ENCODE results near the gene ENPP7.
"Not testable (repeated sequence)": the region's sequence is repeated elsewhere in the genome, so short reads cannot be mapped to it uniquely, and the experiment has no call there.

The ENPP7 gene

DNA sequence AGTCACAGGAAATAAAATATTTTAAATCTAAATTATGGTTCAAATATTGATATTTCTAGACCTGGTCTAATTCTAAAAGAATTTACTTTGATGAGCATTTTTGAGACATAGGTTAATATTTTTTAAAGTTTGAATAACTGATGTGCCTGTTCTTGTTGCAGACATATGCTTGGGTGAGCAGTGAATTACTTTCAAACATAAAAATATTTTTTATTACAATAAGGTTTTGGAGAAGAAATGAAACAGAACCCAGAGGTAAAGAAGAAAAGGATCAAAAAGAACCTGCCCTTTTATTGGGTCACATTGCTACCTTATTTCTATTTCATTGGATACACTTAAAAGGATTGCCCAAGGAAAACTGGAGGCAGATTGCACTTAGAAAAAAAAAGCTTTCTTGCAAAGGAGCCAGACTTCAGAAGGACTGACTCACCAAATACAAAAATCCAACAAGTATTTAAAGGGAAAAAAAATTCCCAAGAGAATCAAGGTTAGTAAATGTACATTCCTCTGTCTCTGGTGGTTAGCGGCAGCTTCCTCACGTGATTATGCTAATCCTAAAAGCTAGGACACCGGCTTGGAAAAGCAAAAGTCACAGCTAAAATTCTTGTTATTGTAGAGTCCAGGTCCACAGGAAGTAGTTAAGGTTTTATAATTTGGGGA lies 18.5 kb downstream of the ENPP7 start:
- DNase-seq (ENCODE audit: low spot score) = peak; percentile 62

DNA sequence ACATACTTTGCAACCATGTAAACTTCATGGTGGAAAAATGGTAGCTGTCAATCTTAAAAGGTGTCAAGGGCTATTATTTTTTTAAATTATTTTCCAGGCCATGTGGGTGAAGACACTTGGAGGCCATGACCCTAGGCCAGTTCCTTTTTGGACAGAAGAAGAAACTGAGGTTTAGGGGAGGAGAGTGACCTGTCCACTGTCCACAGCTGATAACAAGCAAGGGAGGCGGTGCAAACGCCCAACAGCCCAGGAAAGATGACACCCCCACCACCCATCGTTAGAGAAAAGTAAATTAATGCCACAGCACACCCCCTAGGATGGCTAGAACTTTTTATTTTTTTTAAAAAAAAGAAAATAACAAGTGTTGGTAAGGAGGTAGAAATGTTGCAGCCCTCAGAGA lies 19.2 kb downstream of the ENPP7 start:
- no peak for DNase-seq (ENCODE audit: low spot score)

DNA sequence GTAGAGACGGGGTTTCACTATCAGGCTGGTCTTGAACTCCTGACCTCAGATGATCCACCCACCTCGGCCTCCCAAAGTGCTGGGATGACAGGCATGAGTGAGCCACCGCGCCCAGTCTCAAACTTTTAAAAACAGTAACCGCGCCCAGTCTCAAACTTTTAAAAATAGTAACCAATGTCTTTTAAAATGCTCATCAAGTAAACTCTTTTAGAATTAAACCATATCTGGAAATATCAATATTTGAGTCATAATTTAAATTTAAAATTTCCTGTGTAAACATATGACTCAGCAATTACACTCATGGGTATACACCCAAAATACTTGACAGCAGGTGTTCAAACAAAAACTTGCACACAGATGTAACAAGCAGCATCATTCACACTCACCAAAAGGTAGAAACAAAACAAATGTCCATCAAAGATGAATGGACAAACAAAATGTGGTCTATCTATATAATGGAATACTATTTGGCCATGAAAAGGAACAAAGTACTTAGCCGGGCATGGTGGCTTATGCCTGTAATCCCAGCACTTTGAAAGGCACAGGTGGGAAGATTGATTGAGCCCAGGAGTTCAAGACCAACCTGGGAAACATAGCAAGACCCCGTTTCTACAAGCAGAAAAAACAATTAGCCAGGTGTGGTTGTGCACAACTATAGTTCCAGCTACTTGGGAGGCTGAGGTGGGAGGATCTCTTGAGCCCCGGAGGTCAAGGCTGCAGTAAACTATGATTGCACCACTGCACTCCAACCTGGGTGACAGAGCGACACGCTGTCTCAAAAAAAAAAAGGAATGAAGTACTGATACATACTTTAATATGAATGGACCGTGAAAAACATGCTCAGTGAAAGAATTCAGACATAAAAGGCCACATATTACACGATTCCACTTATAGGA lies 20.2 kb downstream of the ENPP7 start:
- DNase-seq (ENCODE audit: low spot score) = no peak

GRCh38 chr17:79752175-79752574 lies 21.4 kb downstream of the ENPP7 start:
- DNase-seq (ENCODE audit: low spot score) = no peak

DNA sequence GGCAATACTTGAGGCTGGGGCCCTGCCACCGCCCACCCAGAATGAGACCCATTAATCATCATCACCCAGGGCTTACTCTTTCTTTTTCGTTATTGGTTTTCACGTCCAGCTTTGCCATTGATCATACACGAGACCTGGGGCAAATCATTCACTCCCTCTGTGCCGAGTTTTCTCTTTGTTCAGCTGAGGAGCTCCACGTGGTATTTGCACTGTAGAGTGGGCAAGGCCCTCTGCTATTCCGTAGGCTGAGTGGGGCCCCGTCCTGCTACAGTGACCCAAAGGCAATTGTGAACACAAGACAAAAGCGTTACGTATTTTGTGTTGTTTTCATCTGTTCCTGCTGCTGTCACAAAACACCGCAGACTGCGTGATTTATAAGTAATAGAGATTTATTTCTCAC lies 23.6 kb downstream of the ENPP7 start:
- DNase-seq (ENCODE audit: low spot score) = no peak

DNA sequence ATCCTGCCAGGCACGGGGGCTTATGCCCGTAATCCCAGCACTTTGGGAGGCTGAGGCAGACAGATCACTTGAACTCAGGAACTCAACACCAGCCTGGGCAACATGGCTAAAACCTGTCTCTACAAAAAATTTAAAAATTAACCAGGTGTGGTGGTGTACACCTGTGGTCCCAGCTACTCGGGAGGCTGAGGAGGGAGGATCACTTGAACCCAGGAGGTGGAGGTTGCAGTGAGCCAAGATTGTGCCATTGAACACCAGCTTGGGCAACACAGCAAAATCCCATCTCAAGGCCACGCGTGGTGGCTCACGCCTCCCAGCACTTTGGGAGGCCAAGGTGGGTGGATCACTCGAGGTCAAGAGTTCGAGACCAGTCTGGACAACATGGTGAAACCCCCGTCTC lies 24.2 kb downstream of the ENPP7 start:
- not testable (repeated sequence) for DNase-seq (ENCODE audit: low spot score)

DNA sequence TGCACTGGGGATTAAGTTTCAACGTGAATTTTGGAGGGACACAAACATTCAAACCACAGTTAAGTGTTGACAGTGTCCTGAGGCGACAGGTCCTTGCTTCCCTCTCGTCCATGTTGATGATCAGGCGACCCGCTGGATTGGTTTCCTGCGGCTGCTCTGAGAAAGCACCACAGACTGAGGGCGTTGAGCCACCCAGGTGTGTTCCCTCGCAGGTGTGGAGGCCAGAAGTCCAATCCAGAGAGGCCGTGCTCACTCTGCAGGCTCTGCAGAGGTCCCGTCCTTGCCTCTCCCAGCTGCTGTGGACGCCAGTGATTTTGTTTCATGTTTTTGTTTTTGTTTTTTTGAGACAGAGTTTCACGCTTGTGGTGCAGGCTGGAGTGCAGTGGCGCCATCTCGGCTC lies 24.8 kb downstream of the ENPP7 start:
- DNase-seq (ENCODE audit: low spot score) = no peak

DNA sequence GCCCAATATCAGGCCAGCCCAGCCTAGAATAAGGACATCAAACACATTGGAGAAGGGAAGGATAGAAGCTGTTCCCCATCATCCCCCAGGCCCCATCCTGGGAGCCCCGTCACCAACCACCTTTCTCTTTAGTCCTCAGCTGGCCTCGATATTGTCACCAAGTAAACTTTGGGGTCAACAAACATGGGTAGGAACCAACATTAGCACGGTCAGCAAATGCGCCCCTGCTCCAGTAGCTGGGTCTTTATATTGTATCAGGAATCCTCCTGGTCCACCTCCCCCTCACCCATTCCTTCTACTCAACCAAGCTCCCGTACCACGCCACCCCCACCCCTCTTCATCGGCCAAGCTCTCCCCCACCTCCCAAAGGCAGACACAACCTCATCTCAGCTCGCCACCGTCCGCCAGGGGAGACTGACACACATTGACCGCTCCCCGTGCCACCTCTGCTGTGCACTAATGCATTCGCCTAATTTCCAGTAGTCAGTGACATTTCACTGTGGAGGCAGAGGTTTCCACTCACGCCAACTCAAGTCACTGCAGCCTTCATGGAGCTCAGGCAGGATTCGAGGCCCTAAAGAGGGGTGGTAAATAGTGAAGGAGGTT lies 26.5 kb downstream of the ENPP7 start:
- no peak for DNase-seq (ENCODE audit: low spot score)

GRCh38 chr17:79758271-79758670 lies 27.5 kb downstream of the ENPP7 start:
- no peak for DNase-seq (ENCODE audit: low spot score)

DNA sequence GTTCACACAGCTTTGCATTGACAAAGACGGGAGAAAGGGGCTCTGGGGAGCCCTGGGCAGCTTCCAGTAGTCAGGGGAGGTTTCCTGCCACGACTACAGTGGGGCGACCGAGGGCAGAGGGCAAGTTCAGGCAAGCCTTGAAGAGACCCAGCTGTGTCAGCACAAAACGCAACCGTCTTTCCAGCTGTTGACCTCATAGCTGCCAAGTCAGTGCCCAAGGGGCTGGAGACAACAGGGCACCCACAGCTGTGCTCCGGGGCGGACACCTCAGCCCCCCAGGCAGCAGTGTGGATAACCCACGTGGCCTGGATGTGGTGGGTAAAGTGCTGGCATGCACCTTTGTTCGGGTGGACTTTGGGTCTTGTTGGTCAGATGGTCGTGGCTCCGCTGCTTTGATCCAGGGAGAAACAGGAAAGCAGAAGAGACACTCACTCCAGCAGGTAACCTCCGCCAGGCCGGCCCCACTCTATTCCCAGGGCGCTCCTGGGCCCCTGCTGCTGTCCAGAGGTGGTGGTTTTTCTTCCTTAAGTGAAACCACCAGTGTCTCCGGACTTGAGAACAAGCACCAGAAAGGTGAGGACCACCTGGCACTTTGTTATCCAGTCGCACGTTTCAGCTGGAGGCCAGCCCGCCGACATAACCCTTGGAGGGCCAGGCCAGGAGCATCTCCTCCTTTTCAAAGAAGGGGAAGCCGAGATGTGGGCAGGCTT lies 29.6 kb downstream of the ENPP7 start:
- no peak for DNase-seq (ENCODE audit: low spot score)

- no peak for DNase-seq (ENCODE audit: low spot score)
Measured at GRCh38 chr17:79761894-79762589, 31.3 kb downstream of the ENPP7 start.

GRCh38 chr17:79765708-79766107 lies 35.0 kb downstream of the ENPP7 start:
- DNase-seq (ENCODE audit: low spot score) = no peak

DNA sequence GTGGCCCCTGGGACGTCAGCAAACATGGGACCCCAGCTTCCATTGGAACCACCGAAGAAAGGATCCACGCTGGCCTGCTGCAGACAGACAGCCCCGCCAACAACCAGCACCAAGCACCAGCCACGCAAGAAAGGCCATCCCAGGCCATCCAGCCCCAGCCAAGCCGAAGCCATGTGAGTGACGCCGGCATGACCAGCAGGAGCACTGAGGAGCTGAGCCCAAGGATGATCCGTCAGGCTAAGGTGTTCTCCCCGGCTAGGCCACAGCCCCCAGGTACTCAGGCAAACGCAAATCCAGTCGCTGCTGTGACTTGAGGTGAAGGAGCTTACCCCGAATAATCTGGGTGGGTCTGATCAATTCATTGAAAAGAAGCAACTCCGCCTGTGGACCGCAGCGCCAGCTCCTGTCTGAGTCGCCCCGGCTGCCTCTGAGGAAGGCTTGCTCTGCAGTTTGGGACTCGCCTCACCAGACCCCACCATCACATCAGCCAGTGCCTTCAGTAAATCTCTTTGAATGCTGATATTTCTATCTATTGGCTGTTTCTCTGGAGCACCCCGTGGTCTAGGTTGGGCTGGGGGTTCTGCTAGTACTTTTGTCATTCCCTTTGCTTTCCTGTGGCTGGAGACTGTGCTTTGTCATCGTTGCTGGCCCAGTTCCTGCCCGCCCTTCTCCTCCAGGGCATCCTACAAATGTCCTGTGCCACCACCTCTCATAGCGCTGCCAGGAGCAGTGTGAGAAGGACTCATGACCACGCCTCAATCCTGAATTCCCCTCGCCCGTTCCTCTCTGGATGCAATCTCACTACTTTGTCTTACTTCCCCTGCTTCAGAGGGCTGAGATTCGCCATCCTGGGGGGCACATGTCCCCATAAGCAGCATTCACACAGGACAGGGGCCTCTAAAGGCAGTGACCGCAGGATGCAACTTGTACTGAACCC lies 39.1 kb downstream of the ENPP7 start:
- DNase-seq (ENCODE audit: low spot score) = no peak

DNA sequence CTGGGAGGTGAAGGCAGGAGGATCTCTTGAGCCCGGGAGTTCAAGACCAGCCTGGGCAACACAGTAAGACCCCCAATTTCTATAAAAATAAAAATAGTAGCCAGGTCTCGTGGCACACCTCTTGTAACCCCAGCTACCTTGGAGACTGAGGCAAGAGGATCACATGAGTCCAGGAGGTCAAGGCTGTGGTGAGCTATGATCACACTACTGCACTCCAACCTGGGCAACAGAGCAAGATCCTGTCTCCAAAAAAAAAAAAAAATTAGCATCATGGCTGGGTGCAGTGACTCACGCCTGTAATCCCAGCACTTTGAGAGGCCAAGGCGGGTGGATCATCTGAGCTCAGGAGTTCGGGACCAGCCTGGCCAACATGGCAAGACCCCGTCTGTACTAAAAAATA lies 40.5 kb downstream of the ENPP7 start:
- no peak for DNase-seq (ENCODE audit: low spot score)

DNA sequence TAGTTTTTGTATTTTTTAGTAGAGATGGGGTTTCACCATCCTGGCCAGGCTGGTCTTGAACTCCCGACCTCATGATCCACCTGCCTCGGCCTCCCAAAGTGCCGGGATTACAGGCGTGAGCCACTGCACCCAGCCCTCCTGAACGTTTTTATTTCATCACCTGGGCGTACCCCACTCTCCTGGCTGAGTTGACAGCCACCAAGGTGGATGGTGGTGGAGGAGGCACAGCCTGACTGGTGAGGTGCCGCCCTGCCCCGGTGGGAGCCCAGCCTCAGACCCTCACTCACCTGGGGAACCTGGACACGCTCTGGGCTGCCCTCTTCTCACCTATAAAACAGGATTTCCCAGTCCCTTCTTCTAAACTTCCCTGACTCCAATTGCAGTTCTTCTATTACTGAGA lies 42.0 kb downstream of the ENPP7 start:
- not testable (repeated sequence) for DNase-seq (ENCODE audit: low spot score)

- DNase-seq (ENCODE audit: low spot score) = no peak
Measured at GRCh38 chr17:79774561-79774975, 43.8 kb downstream of the ENPP7 start.

DNA sequence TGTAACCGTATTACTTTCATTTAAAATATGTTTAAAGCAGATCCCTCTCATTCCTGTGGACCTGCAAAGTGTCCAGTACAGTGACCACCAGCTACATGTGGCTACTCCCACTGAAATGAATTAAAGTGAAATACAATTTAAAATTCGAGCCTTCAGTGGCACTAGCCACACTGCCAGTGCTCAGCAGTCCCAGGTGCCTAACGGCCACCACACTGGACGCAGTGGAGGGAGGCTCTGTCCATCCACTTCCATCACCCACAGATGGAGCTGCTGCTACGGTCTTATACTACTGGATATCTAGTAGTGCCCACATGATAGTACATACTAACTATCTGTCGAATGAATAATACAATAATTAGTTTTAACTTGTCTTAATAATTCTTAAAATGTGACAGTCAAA lies 44.9 kb downstream of the ENPP7 start:
- DNase-seq (ENCODE audit: low spot score) = no peak

GRCh38 chr17:79776376-79777119 lies 45.8 kb downstream of the ENPP7 start:
- no peak for DNase-seq (ENCODE audit: low spot score)

- peak; percentile 53 for DNase-seq (ENCODE audit: low spot score)
Measured at GRCh38 chr17:79777120-79777893, 46.6 kb downstream of the ENPP7 start.

Measured in hepatic stellate cell (primary cell).